Stimulated activated naive B cell treated with anti-CD40 and anti-IgM and Interleukin-4, amounts not matched to agents 10 μg/mL and 1 μg/mL and 100 μg/mL, for 72 hours (primary cell): ENCODE data around the gene LLGL2.

Experiments
- ATAC-seq, 2 donors: fragments of 150-1000 bp; cut with Tn5 transposase; replicated peaks; 2 replicates each; pipeline ENCODE4 v1.10.0; 2021; ENCODE audit warnings: moderate library complexity in 1 of 2
- DNase-seq: peaks from one replicate; pipeline ENCODE4 v3.0.0; 2021
- H3K27ac Mint-ChIP-seq: one replicate; pipeline ENCODE4 v1.8.0; 2022; ENCODE audit warnings: mild to moderate bottlenecking, mixed read lengths
- H3K27me3 Mint-ChIP-seq, 2 donors: one replicate each; pipeline ENCODE4 v1.8.0; 2022; ENCODE audit warnings: mixed read lengths in 2 of 2
- H3K36me3 Mint-ChIP-seq, 2 donors: one replicate each; pipeline ENCODE4 v1.8.0; 2022; ENCODE audit warnings: mixed read lengths in 2 of 2, mild to moderate bottlenecking in 1 of 2
- H3K4me1 Mint-ChIP-seq, 2 donors: one replicate each; pipeline ENCODE4 v1.8.0; 2022; ENCODE audit warnings: mixed read lengths in 2 of 2, mild to moderate bottlenecking in 1 of 2
- H3K4me3 Mint-ChIP-seq, 2 donors: one replicate each; pipeline ENCODE4 v1.8.0; 2022; ENCODE audit warnings: mild to moderate bottlenecking in 2 of 2, mixed read lengths in 2 of 2, moderate library complexity in 1 of 2
- H3K9me3 Mint-ChIP-seq, 2 donors: one replicate each; pipeline ENCODE4 v1.8.0; 2022; ENCODE audit warnings: mixed read lengths in 2 of 2, mild to moderate bottlenecking in 1 of 2

LLGL2 gene

GRCh38 chr17:75553295-75554110 lies 28.0 kb downstream of the LLGL2 start:
- H3K4me3 Mint-ChIP-seq: no peak overlapping the region
- no peaks in the 10 kb centered on the region for H3K27me3 Mint-ChIP-seq
- DNase-seq (no peak), ATAC-seq (no peak)
- H3K9me3 Mint-ChIP-seq: no peaks in the 10 kb centered on the region
- H3K36me3 Mint-ChIP-seq: no peaks in the 10 kb centered on the region
- no peaks in the 10 kb centered on the region for H3K4me1 Mint-ChIP-seq
- H3K27ac Mint-ChIP-seq: no peak overlapping the region

GRCh38 chr17:75555679-75556153 lies 30.2 kb downstream of the LLGL2 start:
- Mint-ChIP-seq H3K36me3 (peaks cover 2 to 3% of the 10 kb centered on the region in 2 donors), H3K9me3 (no peaks in the 10 kb centered on the region), H3K4me3 (no peak overlapping the region), H3K27me3 (no peaks in the 10 kb centered on the region), H3K27ac (no peak overlapping the region), H3K4me1 (peaks cover 0 to 3% of the 10 kb centered on the region in 2 donors)
- ATAC-seq: no peak
- no peak for DNase-seq

- DNase-seq: no peak
These were observed 31.8 kb downstream of the LLGL2 start for GRCh38 chr17:75557075-75557851.

GRCh38 chr17:75557852-75558665 lies 32.6 kb downstream of the LLGL2 start:
- DNase-seq: no peak
- Mint-ChIP-seq H3K36me3 (peaks cover 2 to 3% of the 10 kb centered on the region in 2 donors), H3K9me3 (no peaks in the 10 kb centered on the region), H3K4me1 (peaks cover 0 to 3% of the 10 kb centered on the region in 2 donors), H3K27me3 (no peaks in the 10 kb centered on the region), H3K4me3 (no peak overlapping the region), H3K27ac (no peak overlapping the region)
- ATAC-seq: no peak

More at GRCh38 chr17:75557075-75557851, 31.8 kb downstream of the LLGL2 start:
- peak in 1 of 2 donors; percentile 8 for ATAC-seq
- H3K27ac Mint-ChIP-seq: no peak overlapping the region
- H3K36me3 Mint-ChIP-seq: peaks cover 2 to 3% of the 10 kb centered on the region in 2 donors
- H3K4me1 Mint-ChIP-seq: peaks cover 0 to 3% of the 10 kb centered on the region in 2 donors
- no peaks in the 10 kb centered on the region for H3K9me3 Mint-ChIP-seq
- no peaks in the 10 kb centered on the region for H3K27me3 Mint-ChIP-seq
- H3K4me3 Mint-ChIP-seq: no peak overlapping the region

- Mint-ChIP-seq H3K36me3 (peaks cover 3 to 4% of the 10 kb centered on the region in 2 donors), H3K4me1 (peaks cover 0 to 3% of the 10 kb centered on the region in 2 donors), H3K9me3 (no peaks in the 10 kb centered on the region), H3K27ac (no peak overlapping the region), H3K4me3 (no peak overlapping the region), H3K27me3 (no peaks in the 10 kb centered on the region)
- ATAC-seq (no peak), DNase-seq (no peak)
These were observed 33.4 kb downstream of the LLGL2 start for GRCh38 chr17:75558666-75559530.

GRCh38 chr17:75559958-75560533 lies 34.5 kb downstream of the LLGL2 start:
- DNase-seq (no peak), ATAC-seq (no peak)
- Mint-ChIP-seq H3K36me3 (peaks cover 3 to 6% of the 10 kb centered on the region in 2 donors), H3K4me1 (peaks cover 0 to 3% of the 10 kb centered on the region in 2 donors), H3K4me3 (no peak overlapping the region), H3K27ac (no peak overlapping the region), H3K27me3 (no peaks in the 10 kb centered on the region), H3K9me3 (no peaks in the 10 kb centered on the region)

- peaks cover 3 to 6% of the 10 kb centered on the region in 2 donors for H3K36me3 Mint-ChIP-seq
These were observed 36.6 kb downstream of the LLGL2 start for GRCh38 chr17:75561927-75562603.

GRCh38 chr17:75563063-75563758 lies 37.7 kb downstream of the LLGL2 start:
- DNase-seq (no peak), ATAC-seq (no peak)
- H3K4me3 Mint-ChIP-seq: no peak overlapping the region
- no peak overlapping the region for H3K27ac Mint-ChIP-seq
- peaks cover 3 to 6% of the 10 kb centered on the region in 2 donors for H3K36me3 Mint-ChIP-seq
- no peaks in the 10 kb centered on the region for H3K27me3 Mint-ChIP-seq
- H3K9me3 Mint-ChIP-seq: no peaks in the 10 kb centered on the region
- H3K4me1 Mint-ChIP-seq: peaks cover 16 to 17% of the 10 kb centered on the region in 2 donors

More at GRCh38 chr17:75561927-75562603, 36.6 kb downstream of the LLGL2 start:
- no peaks in the 10 kb centered on the region for H3K27me3 Mint-ChIP-seq
- H3K9me3 Mint-ChIP-seq: no peaks in the 10 kb centered on the region
- no peak overlapping the region for H3K27ac Mint-ChIP-seq
- ATAC-seq (no peak), DNase-seq (no peak)
- no peak overlapping the region for H3K4me3 Mint-ChIP-seq
- peaks cover 16% of the 10 kb centered on the region in 2 donors for H3K4me1 Mint-ChIP-seq

GRCh38 chr17:75564195-75564594 lies 38.7 kb downstream of the LLGL2 start:
- ATAC-seq (no peak), DNase-seq (no peak)
- peaks cover 0 to 6% of the 10 kb centered on the region in 2 donors for H3K36me3 Mint-ChIP-seq
- H3K9me3 Mint-ChIP-seq: no peaks in the 10 kb centered on the region
- no peak overlapping the region for H3K27ac Mint-ChIP-seq
- H3K4me1 Mint-ChIP-seq: peaks cover 13 to 17% of the 10 kb centered on the region in 2 donors
- H3K27me3 Mint-ChIP-seq: no peaks in the 10 kb centered on the region
- no peak overlapping the region for H3K4me3 Mint-ChIP-seq

- no peak for DNase-seq
- H3K9me3 Mint-ChIP-seq: no peaks in the 10 kb centered on the region
- no peaks in the 10 kb centered on the region for H3K27me3 Mint-ChIP-seq
- no peak for ATAC-seq
- no peak overlapping the region for H3K4me3 Mint-ChIP-seq
- peaks cover 0 to 5% of the 10 kb centered on the region in 2 donors for H3K36me3 Mint-ChIP-seq
- peaks cover 13 to 19% of the 10 kb centered on the region in 2 donors for H3K4me1 Mint-ChIP-seq
- no peak overlapping the region for H3K27ac Mint-ChIP-seq
These were observed 39.6 kb downstream of the LLGL2 start for GRCh38 chr17:75565066-75565465.

- no peaks in the 10 kb centered on the region for H3K27me3 Mint-ChIP-seq
- peaks cover 14 to 25% of the 10 kb centered on the region in 2 donors for H3K4me1 Mint-ChIP-seq
- no peaks in the 10 kb centered on the region for H3K9me3 Mint-ChIP-seq
- no peak for DNase-seq
- no peak for ATAC-seq
- H3K36me3 Mint-ChIP-seq: peaks cover 0 to 5% of the 10 kb centered on the region in 2 donors
- no peak overlapping the region for H3K27ac Mint-ChIP-seq
- H3K4me3 Mint-ChIP-seq: no peak overlapping the region
These were observed 40.1 kb downstream of the LLGL2 start for GRCh38 chr17:75565618-75566017.

GRCh38 chr17:75566416-75566815 lies 40.9 kb downstream of the LLGL2 start:
- Mint-ChIP-seq H3K27ac (peak overlapping the region; percentile 15), H3K4me1 (peaks cover 22 to 33% of the 10 kb centered on the region in 2 donors), H3K9me3 (no peaks in the 10 kb centered on the region), H3K27me3 (no peaks in the 10 kb centered on the region), H3K36me3 (peaks cover 4 to 5% of the 10 kb centered on the region in 2 donors), H3K4me3 (no peak overlapping the region)
- no peak for ATAC-seq
- no peak for DNase-seq
